Vagina (tissue), 2 donors: ENCODE measurements around the gene PODN.

Experiments used
- POLR2A ChIP-seq, 2 donors: fragments of 450-650 bp; IDR thresholded peaks; one replicate each; pipeline ENCODE4 v1.6.1; 2017; ENCODE audit warnings: antibody characterized with exemption in 2 of 2, mild to moderate bottlenecking in 2 of 2, moderate library complexity in 2 of 2
- POLR2AphosphoS5 ChIP-seq, 2 donors: sonication (generic); formaldehyde crosslinking; IDR thresholded peaks; one replicate each; pipeline ENCODE4 v1.9.0; 2017; ENCODE audit warnings: antibody characterized with exemption in 2 of 2, mild to moderate bottlenecking in 2 of 2, low read depth in 1 of 2; ENCODE audit not compliant: insufficient read depth in 1 of 2
- TF ChIP-seq, protein P1 (sequence below), 3 experiments: fragments of 450-650 bp in 2 of 3; fragments of 200-600 bp in 1 of 3; sonication (generic) in 1 of 3; IDR thresholded peaks; one replicate each; pipeline ENCODE4 v1.5.1; 2017 to 2019; ENCODE audit warnings: antibody characterized with exemption in 3 of 3, mild to moderate bottlenecking in 2 of 3, moderate library complexity in 2 of 3

DNA sequence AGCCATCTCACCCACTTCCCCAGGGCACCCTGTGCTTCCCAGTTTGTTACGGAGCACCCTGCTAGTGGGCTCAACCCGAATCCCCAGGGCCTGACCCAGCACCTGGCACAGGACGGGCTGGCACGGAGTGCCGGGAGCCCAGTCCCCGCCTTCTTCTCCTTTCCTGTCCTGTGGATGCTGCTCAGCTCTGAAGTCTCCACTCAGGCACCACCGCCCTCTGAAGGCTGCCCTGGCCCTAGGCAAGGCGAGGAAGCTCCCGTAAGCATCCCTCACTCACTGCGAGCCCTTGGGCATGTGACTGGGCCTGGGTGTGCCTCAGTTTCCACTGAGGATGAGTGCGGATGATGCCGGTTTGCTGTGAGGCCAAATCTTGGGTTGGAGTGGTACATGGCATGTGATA is 58.6 kb downstream of the PODN start:
- TF ChIP-seq, protein P1, sequence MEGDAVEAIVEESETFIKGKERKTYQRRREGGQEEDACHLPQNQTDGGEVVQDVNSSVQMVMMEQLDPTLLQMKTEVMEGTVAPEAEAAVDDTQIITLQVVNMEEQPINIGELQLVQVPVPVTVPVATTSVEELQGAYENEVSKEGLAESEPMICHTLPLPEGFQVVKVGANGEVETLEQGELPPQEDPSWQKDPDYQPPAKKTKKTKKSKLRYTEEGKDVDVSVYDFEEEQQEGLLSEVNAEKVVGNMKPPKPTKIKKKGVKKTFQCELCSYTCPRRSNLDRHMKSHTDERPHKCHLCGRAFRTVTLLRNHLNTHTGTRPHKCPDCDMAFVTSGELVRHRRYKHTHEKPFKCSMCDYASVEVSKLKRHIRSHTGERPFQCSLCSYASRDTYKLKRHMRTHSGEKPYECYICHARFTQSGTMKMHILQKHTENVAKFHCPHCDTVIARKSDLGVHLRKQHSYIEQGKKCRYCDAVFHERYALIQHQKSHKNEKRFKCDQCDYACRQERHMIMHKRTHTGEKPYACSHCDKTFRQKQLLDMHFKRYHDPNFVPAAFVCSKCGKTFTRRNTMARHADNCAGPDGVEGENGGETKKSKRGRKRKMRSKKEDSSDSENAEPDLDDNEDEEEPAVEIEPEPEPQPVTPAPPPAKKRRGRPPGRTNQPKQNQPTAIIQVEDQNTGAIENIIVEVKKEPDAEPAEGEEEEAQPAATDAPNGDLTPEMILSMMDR (IDR thresholded peaks at IDR 0.05) = no peak
- no peak for TF ChIP-seq POLR2A (IDR thresholded peaks at IDR 0.05)
- no peak for TF ChIP-seq POLR2AphosphoS5 (IDR thresholded peaks at IDR 0.05; ENCODE audit: insufficient read depth in 1 of 2, low read depth in 1 of 2)
